T-helper 2 cell (primary cell): ENCODE data around the gene SCYL1.

Source experiments
- DNase-seq, 5 experiments: peaks; one replicate each; pipeline versions ENCODE4 v3.0.0 to v3.0.0-alpha.2; 2012 to 2022

The SCYL1 gene

GRCh38 chr11:65585396-65586246 lies 60.7 kb downstream of the SCYL1 start:
- DNase-seq, result no peak

DNA sequence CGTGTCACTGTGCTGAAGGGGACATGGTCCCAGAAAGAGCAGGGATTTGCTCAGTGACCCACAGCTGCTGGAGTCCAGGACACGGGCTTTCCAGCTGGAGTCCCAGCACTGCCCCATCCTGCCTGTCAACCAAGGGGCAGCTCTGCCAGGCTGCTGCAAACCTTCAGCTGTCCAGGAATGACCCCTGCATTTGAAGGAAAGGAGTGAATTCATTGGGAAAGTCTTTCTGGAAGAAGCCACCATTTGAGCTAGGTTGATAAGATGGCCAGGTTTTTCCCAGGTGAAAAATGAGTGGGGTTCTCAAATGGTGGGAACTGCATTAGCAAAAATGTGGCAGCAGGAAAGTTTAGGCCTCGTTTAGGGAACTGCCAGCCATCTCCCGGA lies 61.4 kb downstream of the SCYL1 start:
- DNase-seq, result no peak

DNA sequence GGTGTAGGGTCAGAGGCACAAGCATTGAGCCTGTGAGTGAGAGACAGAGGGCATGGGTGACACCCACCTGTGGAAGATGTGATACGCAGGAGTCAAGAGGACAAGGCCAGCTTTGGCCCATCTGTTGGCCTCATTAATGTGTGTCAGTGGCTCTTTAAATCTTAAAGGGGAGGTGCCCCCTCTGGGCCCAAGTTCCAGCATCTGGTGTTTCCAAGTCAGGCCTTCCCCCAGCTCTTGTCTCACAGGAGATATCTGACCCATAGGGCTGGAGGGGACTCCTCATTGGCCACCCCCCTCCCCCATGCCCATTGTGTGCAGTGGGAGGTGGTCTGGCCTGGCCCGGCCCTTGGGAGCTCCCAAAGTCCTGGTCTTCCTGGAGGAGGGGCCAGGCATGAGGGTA lies 61.8 kb downstream of the SCYL1 start:
- DNase-seq, result no peak
